Right lung (tissue), 10 donors: ENCODE measurements around the gene MCM5. TPM values are rescaled to one million over a fixed set of nuclear protein-coding genes. Genes with fewer than 3 reads are reported as not detected.
"Not testable (repeated sequence)": the region's sequence is repeated elsewhere in the genome, so short reads cannot be mapped to it uniquely, and the experiment has no call there.

Source experiments
- DNase-seq, 2 donors: peaks; one replicate each; pipeline ENCODE4 v3.0.0-alpha.2; 2013
- long read RNA-seq, 8 donors: transcript quantifications; one replicate each; lab custom pipeline, GENCODE V29; 2026
- polyA plus RNA-seq, 5 donors: library from polyadenylated mRNA; unstranded; fragments of 120-200 nt; gene quantifications; one replicate each; pipeline versions ENCODE4 v1.2.1 to v1.2.3, GENCODE V29; 2013; ENCODE audit warnings: inconsistent platforms in 1 of 5, low replicate concordance in 1 of 5; ENCODE audit not compliant: insufficient read length in 5 of 5, insufficient read depth in 1 of 5

The MCM5 gene
- 10 to 100 TPM; 54.2 to 77.9 (median 59.3) TPM for polyA plus RNA-seq
- long read RNA-seq, donor 1, transcript MCM5-201 (17 exons, 3,534 nt) = major isoform, 18 of 32 reads
- long read RNA-seq, donor 1, partial matches to known transcripts = 14 of 32 reads
- long read RNA-seq, donor 1, other reads (novel, unspliced or antisense) = 0 of 32 reads
- long read RNA-seq, donor 2, transcript MCM5-201 (17 exons, 3,534 nt) = major isoform, 10 of 15 reads
- long read RNA-seq, donor 2, partial matches to known transcripts = 5 of 15 reads
- long read RNA-seq, donor 2, other reads (novel, unspliced or antisense) = 0 of 15 reads
- long read RNA-seq, donor 3, transcript MCM5-201 (17 exons, 3,534 nt) = major isoform, 16 of 32 reads
- long read RNA-seq, donor 3, partial matches to known transcripts = 16 of 32 reads
- long read RNA-seq, donor 3, other reads (novel, unspliced or antisense) = 0 of 32 reads
- long read RNA-seq, donor 4, transcript MCM5-201 (17 exons, 3,534 nt) = major isoform, 5 of 12 reads
- long read RNA-seq, donor 4, partial matches to known transcripts = 7 of 12 reads
- long read RNA-seq, donor 4, other reads (novel, unspliced or antisense) = 0 of 12 reads
- long read RNA-seq, donor 5, transcript MCM5-201 (17 exons, 3,534 nt) = major isoform, 18 of 43 reads
- long read RNA-seq, donor 5, partial matches to known transcripts = 25 of 43 reads
- long read RNA-seq, donor 5, other reads (novel, unspliced or antisense) = 0 of 43 reads
- long read RNA-seq, donor 6, transcript MCM5-201 (17 exons, 3,534 nt) = major isoform, 15 of 35 reads
- long read RNA-seq, donor 6, partial matches to known transcripts = 20 of 35 reads
- long read RNA-seq, donor 6, other reads (novel, unspliced or antisense) = 0 of 35 reads
- long read RNA-seq, donor 7, transcript MCM5-201 (17 exons, 3,534 nt) = major isoform, 15 of 27 reads
- long read RNA-seq, donor 7, partial matches to known transcripts = 12 of 27 reads
- long read RNA-seq, donor 7, other reads (novel, unspliced or antisense) = 0 of 27 reads
- long read RNA-seq, donor 8, transcript MCM5-201 (17 exons, 3,534 nt) = major isoform, 11 of 11 reads
- long read RNA-seq, donor 8, partial matches to known transcripts = 0 of 11 reads
- long read RNA-seq, donor 8, other reads (novel, unspliced or antisense) = 0 of 11 reads

- peak; percentile 96 to 97 for DNase-seq
These were observed at the start of gene MCM5 for GRCh38 chr22:35399678-35400500. Gene MCM5 (plus strand): TSS chr22:35400140. CDS start chr22:35400439, 299 bp downstream.

GRCh38 chr22:35350539-35351503 is 49.1 kb upstream of the MCM5 start:
- peak; percentile 87 to 89 for DNase-seq

GRCh38 chr22:35352214-35353111 is 47.5 kb upstream of the MCM5 start:
- no peak for DNase-seq

- DNase-seq = no peak
These were observed 46.6 kb upstream of the MCM5 start for GRCh38 chr22:35353318-35353717.

DNA sequence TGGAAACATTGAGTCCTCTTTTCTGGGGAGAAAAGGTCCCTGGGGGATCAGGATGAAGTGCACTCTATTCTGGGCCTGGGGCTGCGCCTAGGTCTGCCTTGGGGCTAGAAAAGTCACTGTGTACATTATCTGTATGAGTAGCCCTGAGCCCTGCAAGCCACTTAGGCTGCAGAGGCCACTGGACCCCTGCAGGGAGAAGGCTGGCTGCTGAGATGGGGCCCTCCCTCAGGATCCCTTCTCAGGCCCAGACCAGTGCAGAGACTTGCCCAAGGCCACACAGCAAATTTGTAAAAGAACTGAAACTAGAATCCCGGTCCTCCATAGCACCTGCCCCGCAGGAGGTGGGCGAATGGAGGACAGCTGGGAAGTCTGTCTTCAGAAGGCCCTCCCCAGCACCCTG is 45.9 kb upstream of the MCM5 start:
- no peak for DNase-seq

- no peak for DNase-seq
These were observed 41.9 kb upstream of the MCM5 start for GRCh38 chr22:35357883-35358621.

DNA sequence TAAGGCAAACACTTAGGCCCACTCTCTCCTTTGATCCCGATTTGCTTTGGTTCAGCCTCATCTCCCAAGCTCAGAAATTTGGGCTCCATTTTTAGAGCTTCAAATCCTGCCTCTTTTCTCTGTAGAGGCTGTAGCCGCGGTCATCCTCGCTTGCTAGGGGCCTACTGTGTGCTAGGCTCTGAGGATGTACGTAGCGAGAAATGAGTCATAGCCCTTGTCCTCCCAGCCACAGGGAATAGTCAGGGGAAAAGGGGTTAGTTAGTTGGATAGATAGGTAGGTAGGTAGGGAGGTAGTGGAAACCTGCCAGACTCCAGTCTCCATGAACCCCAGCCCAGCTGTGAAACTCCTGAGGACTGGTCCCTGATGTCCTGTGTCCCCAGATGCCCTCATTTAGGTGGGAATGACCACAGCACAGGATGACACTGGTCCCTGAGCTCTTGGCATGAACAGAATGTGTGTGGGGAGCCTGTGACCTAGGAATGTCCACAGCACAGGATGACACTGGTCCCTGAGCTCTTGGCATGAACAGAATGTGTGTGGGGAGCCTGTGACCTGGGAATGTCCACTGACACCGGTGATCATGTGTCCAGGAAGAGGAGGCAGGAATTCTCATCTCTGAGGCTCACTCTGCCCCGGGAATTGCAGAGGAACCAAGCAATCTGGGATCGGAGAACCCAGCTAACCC is 40.4 kb upstream of the MCM5 start:
- no peak for DNase-seq

DNA sequence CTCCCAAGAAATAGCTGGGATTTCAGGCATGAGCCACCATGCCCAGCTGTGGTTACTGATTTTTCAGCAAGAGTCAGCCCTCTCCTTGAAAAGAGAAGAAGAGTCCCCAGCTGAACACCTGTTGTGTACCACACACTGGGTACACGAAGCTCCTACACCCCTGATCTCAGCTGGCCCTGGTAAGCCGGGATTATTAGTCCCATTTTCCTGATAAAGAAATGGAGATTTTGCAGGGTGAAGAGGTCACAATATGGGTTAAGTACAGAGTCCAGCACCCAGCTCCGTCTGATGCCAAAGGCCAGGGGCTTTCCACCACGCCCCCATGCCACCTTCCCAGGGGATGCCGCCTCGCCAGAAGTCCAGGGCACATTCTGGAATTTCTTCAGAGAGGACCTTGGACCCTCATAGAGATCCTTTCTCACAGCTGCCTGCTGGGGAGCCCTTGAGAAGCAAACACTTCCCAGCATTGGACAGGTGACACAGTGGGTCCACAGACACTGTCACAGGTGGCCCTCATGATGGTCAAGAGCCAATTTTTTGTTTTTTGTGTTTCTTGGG is 38.9 kb upstream of the MCM5 start:
- no peak for DNase-seq

GRCh38 chr22:35363566-35364086 is 36.3 kb upstream of the MCM5 start:
- DNase-seq = no peak

DNA sequence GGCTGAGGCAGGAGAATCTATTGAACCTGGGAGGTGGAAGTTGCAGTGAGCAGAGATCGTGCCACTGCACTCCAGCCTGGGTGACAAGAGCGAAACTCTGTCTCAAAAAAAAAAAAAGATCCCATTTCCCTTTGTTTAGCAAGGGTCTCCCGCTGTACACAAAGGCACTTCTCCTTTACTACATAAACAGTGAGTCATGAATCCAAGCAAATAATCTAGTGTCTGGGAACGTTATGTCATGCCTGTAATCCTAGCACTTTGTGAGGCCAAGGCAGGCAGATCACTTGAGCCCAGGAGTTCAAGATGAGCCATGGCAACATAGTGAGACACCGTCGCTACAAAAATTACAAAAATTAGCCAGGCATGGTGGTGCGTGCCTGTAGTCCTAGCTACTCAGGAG is 35.7 kb upstream of the MCM5 start:
- DNase-seq = not testable (repeated sequence)

- no peak for DNase-seq
These were observed 32.5 kb upstream of the MCM5 start for GRCh38 chr22:35367331-35367886.

DNA sequence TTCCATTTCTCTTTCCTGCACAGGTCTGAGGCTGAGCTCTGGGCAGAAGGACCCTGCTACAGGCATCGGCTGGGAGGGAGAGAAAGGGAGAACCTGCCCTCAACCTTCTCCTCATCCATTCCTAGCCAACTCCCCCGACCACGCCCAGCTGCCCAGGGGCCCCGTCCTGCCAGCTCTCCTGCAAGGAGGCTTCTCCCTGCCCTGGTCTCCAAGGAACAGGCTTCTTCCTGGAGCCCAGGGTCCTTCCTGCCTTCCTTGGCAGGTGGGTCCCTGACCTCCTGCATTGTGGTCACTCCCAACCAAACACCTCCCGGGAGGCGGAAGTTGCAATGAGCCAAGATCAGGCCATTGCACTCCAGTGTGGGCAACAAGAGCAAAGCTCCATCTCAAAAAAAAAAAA is 31.6 kb upstream of the MCM5 start:
- no peak for DNase-seq

DNA sequence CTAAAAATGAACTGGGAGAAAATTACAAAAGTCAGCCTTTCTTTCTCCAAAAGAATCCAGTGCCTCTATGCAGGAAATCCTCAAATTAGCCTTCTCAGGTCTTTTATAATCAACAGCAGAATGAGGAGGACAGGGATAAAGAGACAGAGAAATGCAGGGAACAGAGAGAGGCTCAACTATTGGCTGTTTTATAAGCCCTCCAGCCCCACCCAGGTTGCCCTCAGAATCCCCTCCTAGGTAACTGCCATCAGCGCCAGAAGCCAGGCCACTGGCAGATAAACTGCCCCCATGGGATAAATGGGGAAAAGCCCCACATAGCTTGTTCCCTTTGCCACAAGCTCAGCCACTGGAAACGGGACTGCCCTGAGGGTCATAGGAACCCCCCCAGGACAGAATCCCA is 29.9 kb upstream of the MCM5 start:
- no peak for DNase-seq

DNA sequence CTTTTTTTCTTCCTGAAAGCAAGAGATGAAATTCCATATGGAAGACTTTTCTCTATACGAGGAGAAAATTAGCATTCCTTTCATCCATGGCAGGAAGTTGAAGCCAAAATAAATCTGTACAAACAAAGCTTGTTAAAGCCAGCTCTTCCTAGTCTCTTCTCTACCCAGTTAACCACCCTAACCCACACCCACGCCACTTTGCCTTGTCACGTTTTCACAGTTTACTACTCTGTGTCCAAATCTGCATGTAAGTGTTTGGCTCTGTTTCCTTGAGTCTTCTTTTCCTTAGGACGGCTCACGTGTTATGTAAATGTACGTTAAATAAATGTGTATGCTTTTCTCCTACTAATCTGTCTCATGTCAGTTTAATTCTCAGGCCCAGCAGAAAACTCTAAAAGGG is 26.2 kb upstream of the MCM5 start:
- DNase-seq = no peak

DNA sequence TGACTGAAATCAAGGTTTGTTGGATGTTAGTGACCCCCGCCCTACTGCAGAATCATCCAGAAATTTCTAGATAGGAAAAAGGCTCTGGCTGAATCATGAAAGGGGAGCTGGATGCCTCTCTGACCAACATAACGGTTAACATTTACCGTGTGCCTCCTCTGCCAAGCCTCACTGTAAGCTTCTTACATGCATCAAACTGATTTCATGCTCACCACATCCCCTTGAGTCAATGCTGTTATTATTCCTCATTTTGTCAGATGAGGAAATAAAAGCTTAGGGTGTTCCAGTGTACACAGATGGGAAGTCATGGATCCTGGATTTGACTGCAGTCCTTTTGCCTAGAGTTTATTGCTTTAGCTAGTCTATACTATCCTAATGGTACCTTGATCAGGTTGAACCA is 24.9 kb upstream of the MCM5 start:
- DNase-seq = no peak

GRCh38 chr22:35375526-35375925 is 24.4 kb upstream of the MCM5 start:
- DNase-seq = no peak
